ENCODE measurements around the gene LRRC71.

DNA sequence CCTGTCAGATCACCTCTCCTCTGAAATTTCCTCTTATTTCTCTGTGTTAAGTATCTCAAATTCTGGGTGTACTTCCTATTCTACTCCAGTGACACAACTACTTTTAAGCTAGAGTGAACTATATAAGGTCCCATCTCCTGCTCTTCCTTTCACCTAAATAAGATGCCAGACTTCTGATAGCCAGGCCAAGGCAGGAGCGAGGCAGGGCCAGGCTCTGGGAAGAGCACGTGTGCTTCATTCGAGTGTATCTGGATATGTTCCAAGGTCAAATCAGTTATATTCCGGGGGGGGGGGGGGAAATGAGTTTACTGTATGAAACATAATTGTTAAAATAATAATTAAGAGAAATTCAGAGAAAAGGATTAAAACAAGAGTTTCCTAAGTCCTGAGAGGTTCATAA is 60.1 kb downstream of the LRRC71 start:
- TF ChIP-seq, protein P1, sequence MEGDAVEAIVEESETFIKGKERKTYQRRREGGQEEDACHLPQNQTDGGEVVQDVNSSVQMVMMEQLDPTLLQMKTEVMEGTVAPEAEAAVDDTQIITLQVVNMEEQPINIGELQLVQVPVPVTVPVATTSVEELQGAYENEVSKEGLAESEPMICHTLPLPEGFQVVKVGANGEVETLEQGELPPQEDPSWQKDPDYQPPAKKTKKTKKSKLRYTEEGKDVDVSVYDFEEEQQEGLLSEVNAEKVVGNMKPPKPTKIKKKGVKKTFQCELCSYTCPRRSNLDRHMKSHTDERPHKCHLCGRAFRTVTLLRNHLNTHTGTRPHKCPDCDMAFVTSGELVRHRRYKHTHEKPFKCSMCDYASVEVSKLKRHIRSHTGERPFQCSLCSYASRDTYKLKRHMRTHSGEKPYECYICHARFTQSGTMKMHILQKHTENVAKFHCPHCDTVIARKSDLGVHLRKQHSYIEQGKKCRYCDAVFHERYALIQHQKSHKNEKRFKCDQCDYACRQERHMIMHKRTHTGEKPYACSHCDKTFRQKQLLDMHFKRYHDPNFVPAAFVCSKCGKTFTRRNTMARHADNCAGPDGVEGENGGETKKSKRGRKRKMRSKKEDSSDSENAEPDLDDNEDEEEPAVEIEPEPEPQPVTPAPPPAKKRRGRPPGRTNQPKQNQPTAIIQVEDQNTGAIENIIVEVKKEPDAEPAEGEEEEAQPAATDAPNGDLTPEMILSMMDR (IDR thresholded peaks at IDR 0.05; ENCODE audit: low read depth, low read length), result no peak
- no peak for TF ChIP-seq EZH2phosphoT487 (IDR thresholded peaks at IDR 0.05; ENCODE audit: low read depth)
